ENCODE measurements around the gene RNF26. TPM values are rescaled to one million over a fixed set of nuclear protein-coding genes. Genes with fewer than 3 reads are reported as not detected.

The RNF26 gene
- total and polyA plus RNA-seq, 2 of the 13 experiments (the other 11 are each of a cell fraction or from before 2014, with no cell fraction given), result 11.9 to 26.3 TPM

- TF ChIP-seq ZBTB7B (CRISPR knock-in tag; IDR thresholded peaks at IDR 0.05), result peak; percentile 82; the same call in 1 of the 2 replicates
- no peak for TF ChIP-seq ZNF354B (CRISPR knock-in tag; IDR thresholded peaks at IDR 0.05)
- no peak for TF ChIP-seq TAF15 (IDR thresholded peaks at IDR 0.05; ENCODE audit: low read depth, low read length, poor library complexity, severe bottlenecking)
- TF ChIP-seq HNF1B (CRISPR knock-in tag; IDR thresholded peaks at IDR 0.05), result peak; percentile 63; the same call in 1 of the 2 replicates
- no peak for TF ChIP-seq HCFC1 (IDR thresholded peaks at IDR 0.05; ENCODE audit: low read depth, low read length)
- TF ChIP-seq ONECUT2 (CRISPR knock-in tag; IDR thresholded peaks at IDR 0.05), result no peak
- TF ChIP-seq RARA (CRISPR knock-in tag; IDR thresholded peaks at IDR 0.05), result peak; percentile 94
- TF ChIP-seq, protein P1, sequence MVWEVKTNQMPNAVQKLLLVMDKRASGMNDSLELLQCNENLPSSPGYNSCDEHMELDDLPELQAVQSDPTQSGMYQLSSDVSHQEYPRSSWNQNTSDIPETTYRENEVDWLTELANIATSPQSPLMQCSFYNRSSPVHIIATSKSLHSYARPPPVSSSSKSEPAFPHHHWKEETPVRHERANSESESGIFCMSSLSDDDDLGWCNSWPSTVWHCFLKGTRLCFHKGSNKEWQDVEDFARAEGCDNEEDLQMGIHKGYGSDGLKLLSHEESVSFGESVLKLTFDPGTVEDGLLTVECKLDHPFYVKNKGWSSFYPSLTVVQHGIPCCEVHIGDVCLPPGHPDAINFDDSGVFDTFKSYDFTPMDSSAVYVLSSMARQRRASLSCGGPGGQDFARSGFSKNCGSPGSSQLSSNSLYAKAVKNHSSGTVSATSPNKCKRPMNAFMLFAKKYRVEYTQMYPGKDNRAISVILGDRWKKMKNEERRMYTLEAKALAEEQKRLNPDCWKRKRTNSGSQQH (CRISPR knock-in tag; IDR thresholded peaks at IDR 0.05; ENCODE audit: low read depth), result no peak
- peak; percentile 97 for TF ChIP-seq PHF21A (CRISPR knock-in tag; IDR thresholded peaks at IDR 0.05)
- TF ChIP-seq ZNF569 (CRISPR knock-in tag; IDR thresholded peaks at IDR 0.05; ENCODE audit: borderline replicate concordance), result no peak
- no peak for TF ChIP-seq ZNF33A (CRISPR knock-in tag; IDR thresholded peaks at IDR 0.05; ENCODE audit: borderline replicate concordance)
- peak; percentile 47 for TF ChIP-seq THAP11 (CRISPR knock-in tag; IDR thresholded peaks at IDR 0.05)
- TF ChIP-seq, protein P2, sequence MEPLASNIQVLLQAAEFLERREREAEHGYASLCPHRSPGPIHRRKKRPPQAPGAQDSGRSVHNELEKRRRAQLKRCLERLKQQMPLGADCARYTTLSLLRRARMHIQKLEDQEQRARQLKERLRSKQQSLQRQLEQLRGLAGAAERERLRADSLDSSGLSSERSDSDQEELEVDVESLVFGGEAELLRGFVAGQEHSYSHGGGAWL (CRISPR knock-in tag; IDR thresholded peaks at IDR 0.05), result no peak
- TF ChIP-seq, protein P3, sequence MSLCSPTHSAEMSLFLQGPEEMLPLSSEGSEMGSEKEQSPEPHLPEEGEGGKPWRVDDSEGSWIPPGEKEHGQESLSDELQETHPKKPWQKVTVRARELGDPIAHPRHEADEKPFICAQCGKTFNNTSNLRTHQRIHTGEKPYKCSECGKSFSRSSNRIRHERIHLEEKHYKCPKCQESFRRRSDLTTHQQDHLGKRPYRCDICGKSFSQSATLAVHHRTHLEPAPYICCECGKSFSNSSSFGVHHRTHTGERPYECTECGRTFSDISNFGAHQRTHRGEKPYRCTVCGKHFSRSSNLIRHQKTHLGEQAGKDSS (CRISPR knock-in tag; IDR thresholded peaks at IDR 0.05; ENCODE audit: borderline replicate concordance, low read depth), result no peak
- peak; percentile 71; the same call in 1 of the 2 replicates for TF ChIP-seq CCDC6 (CRISPR knock-in tag; IDR thresholded peaks at IDR 0.05)
- TF ChIP-seq, protein P4, sequence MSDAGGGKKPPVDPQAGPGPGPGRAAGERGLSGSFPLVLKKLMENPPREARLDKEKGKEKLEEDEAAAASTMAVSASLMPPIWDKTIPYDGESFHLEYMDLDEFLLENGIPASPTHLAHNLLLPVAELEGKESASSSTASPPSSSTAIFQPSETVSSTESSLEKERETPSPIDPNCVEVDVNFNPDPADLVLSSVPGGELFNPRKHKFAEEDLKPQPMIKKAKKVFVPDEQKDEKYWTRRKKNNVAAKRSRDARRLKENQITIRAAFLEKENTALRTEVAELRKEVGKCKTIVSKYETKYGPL (CRISPR knock-in tag; IDR thresholded peaks at IDR 0.05), result peak; percentile 96
- no peak for TF ChIP-seq PRDM10 (CRISPR knock-in tag; IDR thresholded peaks at IDR 0.05; ENCODE audit: low read depth)
- no peak for TF ChIP-seq NBN (conservative IDR thresholded peaks at IDR 0.05)
- TF ChIP-seq ZNF510 (CRISPR knock-in tag; IDR thresholded peaks at IDR 0.05; ENCODE audit: low read depth), result no peak
- peak; percentile 76 for TF ChIP-seq HOXA3 (CRISPR knock-in tag; IDR thresholded peaks at IDR 0.05)
Observed at GRCh38 chr11:119368121-119369034, 34.1 kb downstream of the RNF26 start (continued).
